ENCODE results near the gene INO80B.

- TF ChIP-seq CTCF (IDR thresholded peaks at IDR 0.05) (no peak), POLR2A (IDR thresholded peaks at IDR 0.05) (no peak)
Measured at GRCh38 chr2:74474899-74475298, 20.0 kb downstream of the INO80B start.

Measured in ovary (tissue), 3 donors.